Psoas muscle (tissue), 8 donors: ENCODE results near the gene ITLN1. TPM values are rescaled to one million over a fixed set of nuclear protein-coding genes. Genes with fewer than 3 reads are reported as not detected.

Experiments used
- ATAC-seq, 4 donors: fragments of 200-7000 bp; cut with Tn5 transposase; one replicate each; pipeline ENCODE4 v1.9.1; 2020; ENCODE audit warnings: moderate library complexity in 3 of 4, mild to moderate bottlenecking in 2 of 4
- DNase-seq, 2 donors: peaks; one replicate each; pipeline ENCODE4 v3.0.0-alpha.2; 2020
- H3K27ac ChIP-seq: fragments of 200-600 bp; one replicate; pipeline ENCODE4 v1.8.0; 2022
- H3K27me3 ChIP-seq, 3 donors: fragments of 200-600 bp in 1 of 3; one replicate each; pipeline versions ENCODE4 v1.6.1 to v1.8.0; 2013 to 2022; ENCODE audit warnings: low read length in 2 of 3, mild to moderate bottlenecking in 2 of 3, moderate library complexity in 1 of 3; ENCODE audit not compliant: insufficient read depth in 3 of 3
- H3K36me3 ChIP-seq, 2 donors: fragments of 200-600 bp in 1 of 2; one replicate each; pipeline versions ENCODE4 v1.6.1 to v1.8.0; 2013 to 2022; ENCODE audit warnings: low read depth in 1 of 2, mild to moderate bottlenecking in 1 of 2, moderate library complexity in 1 of 2; ENCODE audit not compliant: insufficient read depth in 1 of 2
- H3K4me1 ChIP-seq: fragments of 200-600 bp; one replicate; pipeline ENCODE4 v1.8.0; 2022
- H3K4me3 ChIP-seq: fragments of 200-600 bp; one replicate; pipeline ENCODE4 v1.8.0; 2022; ENCODE audit warnings: mild to moderate bottlenecking
- H3K9me3 ChIP-seq: fragments of 200-600 bp; one replicate; pipeline ENCODE4 v1.8.0; 2022
- CTCF ChIP-seq: fragments of 200-600 bp; IDR thresholded peaks from one replicate; pipeline ENCODE4 v1.8.0; 2022; ENCODE audit warnings: antibody characterized with exemption
- WGBS, 3 donors: extraction: QIAGEN DNeasy Blood & Tissue Kit; methylation state at CpG; one replicate each; pipeline versions ENCODE4 v1.1.6 to v1.1.7; 2013; 5-methylcytosine and 5-hydroxymethylcytosine counted together
- intact Hi-C, 2 donors: fragments of 100-400 bp; cut with DNase I; formaldehyde crosslinking; loops; one replicate each; pipeline versions ENCODE4 v1.11.0 to v1.14.2; 2022
- polyA plus RNA-seq, 3 donors: library from polyadenylated mRNA; stranded (reverse); fragments of 200-250 nt; gene quantifications; one replicate each; pipeline ENCODE4 v1.2.3, GENCODE V29; 2013
- total RNA-seq, 4 donors: library from RNA; stranded (reverse); fragmentation: NEBNext Ultra II Directional in 2 of 4; extraction: Animal tissue kit (Norgen Biotek cat#: 25700) in 2 of 4; gene quantifications; one replicate each; pipeline versions ENCODE4 v1.2.1 to v1.2.4, GENCODE V29; 2021 to 2023
- donor health status: healthy with polysubstance abuse.
- donor health status: DM: no; HTN: no; CAD: no; lungs with moderate emphysema.
- donor health status: Bipolar disorder and iron deficiency.
- donor health status: healthy.
- donor health status: DM: yes; HTN: yes; CAD: no.
- donor health status: DM: no; HTN: no; CAD: no.
- donor health status: DM: no; HTN: no; CAD: no.
- donor health status: DM: yes; HTN: yes; CAD: no.

The ITLN1 gene
- total and polyA plus RNA-seq, 7 donors, result 0.09 to 2.6 (median 0.74) TPM; not detected in 1

DNA sequence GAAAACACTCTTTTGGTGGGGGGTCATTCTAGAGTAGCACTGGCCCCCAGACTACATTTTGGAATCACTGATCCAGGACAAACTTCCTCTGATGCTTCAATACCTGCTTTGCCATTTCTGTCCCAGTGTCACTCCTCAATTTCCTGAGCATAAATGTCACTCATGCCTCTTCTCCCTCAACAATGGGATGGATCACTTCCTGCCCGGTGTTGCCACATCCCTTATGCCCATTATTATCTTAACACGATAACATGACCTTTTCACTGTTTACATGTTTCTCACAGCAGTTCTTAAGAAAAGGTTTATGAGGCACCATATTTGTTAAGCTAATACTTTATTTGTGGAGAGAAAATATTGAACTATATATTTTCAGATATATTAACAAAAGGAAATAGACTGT lies 3.9 kb upstream of the ITLN1 start:
- no peaks in the 10 kb centered on the region for H3K4me1 ChIP-seq
- DNase-seq, result no peak

DNA sequence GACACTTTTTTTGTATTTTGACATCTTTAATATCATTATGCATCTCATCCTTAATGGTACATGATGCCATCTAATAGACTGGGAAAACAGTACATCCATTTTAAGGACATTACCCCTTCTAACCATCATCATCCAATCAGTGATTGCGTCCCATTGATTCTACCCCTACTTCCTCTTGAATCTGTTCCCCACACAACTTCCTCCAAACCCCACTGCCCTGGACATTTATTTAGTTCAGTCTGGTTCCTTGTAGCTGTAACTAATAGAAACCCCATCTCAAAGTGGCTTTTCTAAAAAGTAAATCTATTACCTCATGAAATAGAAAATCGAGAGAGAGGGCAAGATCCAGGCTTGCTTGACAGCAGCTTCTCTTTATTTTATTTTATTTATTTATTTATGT lies 2.1 kb upstream of the ITLN1 start:
- DNase-seq (no peak), ATAC-seq (no peak)
- Histone ChIP-seq H3K4me3 (no peak overlapping the region), H3K27me3 (peaks cover 0 to 2% (median 2%) of the 10 kb centered on the region in 3 donors), H3K36me3 (no peaks in the 10 kb centered on the region), H3K4me1 (no peaks in the 10 kb centered on the region), H3K27ac (no peak overlapping the region), H3K9me3 (no peaks in the 10 kb centered on the region)
- WGBS, 3 donors, result 76 to 84% (median 78%) methylated on average over 2 of the region's 2 CpGs
- intact Hi-C loops, result no loop called here
- no peak for TF ChIP-seq CTCF

More for the DNA sequence above, 3.9 kb upstream of the ITLN1 start:
- Histone ChIP-seq H3K9me3 (no peaks in the 10 kb centered on the region), H3K36me3 (no peaks in the 10 kb centered on the region), H3K27me3 (peaks cover 0 to 2% (median 2%) of the 10 kb centered on the region in 3 donors), H3K4me3 (no peak overlapping the region), H3K27ac (no peak overlapping the region)
- ATAC-seq, result no peak
- 33 to 55% (median 40%) methylated on average over 2 of the region's 2 CpGs for WGBS, 3 donors
- intact Hi-C loops, result no loop called here
- TF ChIP-seq CTCF, result no peak

- ATAC-seq, result no peak
- H3K36me3 ChIP-seq, result no peaks in the 10 kb centered on the region
- intact Hi-C loops, result no loop called here
- no peak overlapping the region for H3K4me3 ChIP-seq
- no peak for TF ChIP-seq CTCF
- no peak overlapping the region for H3K27ac ChIP-seq
- no peaks in the 10 kb centered on the region for H3K9me3 ChIP-seq
- WGBS, 3 donors, result 67 to 76% (median 67%) methylated on average over 6 of the region's 6 CpGs
- no peak for DNase-seq
- no peaks in the 10 kb centered on the region for H3K4me1 ChIP-seq
- H3K27me3 ChIP-seq, result peaks cover 0 to 2% (median 2%) of the 10 kb centered on the region in 3 donors
Measured at GRCh38 chr1:160884579-160884978, 401 bp downstream of the ITLN1 start.

- H3K27ac ChIP-seq, result no peak overlapping the region
- no peak for DNase-seq
- intact Hi-C loops, result no loop called here
- H3K27me3 ChIP-seq, result peaks cover 0 to 2% (median 2%) of the 10 kb centered on the region in 3 donors
- H3K9me3 ChIP-seq, result no peaks in the 10 kb centered on the region
- H3K36me3 ChIP-seq, result no peaks in the 10 kb centered on the region
- no peaks in the 10 kb centered on the region for H3K4me1 ChIP-seq
- WGBS, 3 donors, result 80 to 82% (median 81%) methylated on average over 13 of the region's 13 CpGs
- TF ChIP-seq CTCF, result no peak
- H3K4me3 ChIP-seq, result no peak overlapping the region
- ATAC-seq, result no peak
Measured at GRCh38 chr1:160883581-160884513, 1.1 kb downstream of the ITLN1 start.
